ENCODE data around the gene RAB33A.

The RAB33A gene

DNA sequence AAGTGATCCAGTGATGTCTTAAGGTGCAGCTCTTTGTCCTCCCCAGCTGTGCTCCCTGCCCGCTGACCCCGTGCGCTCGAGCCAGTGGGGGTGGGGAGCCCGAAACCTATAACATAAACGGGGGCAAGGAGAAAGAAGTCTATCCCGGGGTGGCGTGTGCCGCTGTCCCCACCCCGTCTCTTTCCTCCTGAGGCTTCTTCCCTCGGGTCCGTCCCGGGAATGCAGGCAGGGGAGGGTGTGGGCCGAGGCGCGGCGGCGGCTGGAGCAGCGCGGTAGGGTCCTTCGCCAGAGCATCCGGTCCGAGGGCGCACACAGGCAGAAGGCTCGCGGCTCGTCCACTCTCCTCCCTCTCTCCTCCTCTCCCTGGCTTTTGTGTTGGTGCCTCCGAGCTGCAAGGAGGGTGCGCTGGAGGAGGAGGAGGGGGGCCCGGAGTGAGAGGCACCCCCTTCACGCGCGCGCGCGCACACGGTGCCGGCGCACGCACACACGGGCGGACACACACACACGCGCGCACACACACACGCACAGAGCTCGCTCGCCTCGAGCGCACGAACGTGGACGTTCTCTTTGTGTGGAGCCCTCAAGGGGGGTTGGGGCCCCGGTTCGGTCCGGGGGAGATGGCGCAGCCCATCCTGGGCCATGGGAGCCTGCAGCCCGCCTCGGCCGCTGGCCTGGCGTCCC lies at the start of gene RAB33A:
Gene RAB33A, plus strand, starts transcription at position 517 of the 681 bp plus-strand sequence. Its CDS starts 101 bp downstream, at position 618.
- DNase-seq (ENCODE audit: low read depth): no peak

DNA sequence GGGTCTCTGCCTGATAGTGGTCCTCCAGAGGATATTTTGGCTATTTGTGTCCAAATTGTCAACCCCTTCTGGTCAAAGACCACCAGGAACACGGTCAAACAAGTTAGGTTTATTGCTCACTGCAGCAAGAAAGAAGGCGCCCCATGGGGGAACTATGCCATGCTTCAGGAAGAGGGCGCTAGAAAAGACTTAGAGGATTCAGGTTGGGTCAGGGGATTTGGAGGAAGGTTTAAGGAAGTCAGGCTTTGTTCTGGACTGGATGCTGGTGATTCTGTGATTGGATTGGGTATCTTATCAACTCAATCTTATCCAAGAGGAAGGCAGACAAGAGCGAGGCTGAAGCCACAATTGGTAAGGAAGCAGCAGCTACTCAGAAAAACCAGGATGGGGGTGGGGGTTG lies 47.2 kb upstream of the RAB33A start:
- DNase-seq (ENCODE audit: low read depth): no peak

DNA sequence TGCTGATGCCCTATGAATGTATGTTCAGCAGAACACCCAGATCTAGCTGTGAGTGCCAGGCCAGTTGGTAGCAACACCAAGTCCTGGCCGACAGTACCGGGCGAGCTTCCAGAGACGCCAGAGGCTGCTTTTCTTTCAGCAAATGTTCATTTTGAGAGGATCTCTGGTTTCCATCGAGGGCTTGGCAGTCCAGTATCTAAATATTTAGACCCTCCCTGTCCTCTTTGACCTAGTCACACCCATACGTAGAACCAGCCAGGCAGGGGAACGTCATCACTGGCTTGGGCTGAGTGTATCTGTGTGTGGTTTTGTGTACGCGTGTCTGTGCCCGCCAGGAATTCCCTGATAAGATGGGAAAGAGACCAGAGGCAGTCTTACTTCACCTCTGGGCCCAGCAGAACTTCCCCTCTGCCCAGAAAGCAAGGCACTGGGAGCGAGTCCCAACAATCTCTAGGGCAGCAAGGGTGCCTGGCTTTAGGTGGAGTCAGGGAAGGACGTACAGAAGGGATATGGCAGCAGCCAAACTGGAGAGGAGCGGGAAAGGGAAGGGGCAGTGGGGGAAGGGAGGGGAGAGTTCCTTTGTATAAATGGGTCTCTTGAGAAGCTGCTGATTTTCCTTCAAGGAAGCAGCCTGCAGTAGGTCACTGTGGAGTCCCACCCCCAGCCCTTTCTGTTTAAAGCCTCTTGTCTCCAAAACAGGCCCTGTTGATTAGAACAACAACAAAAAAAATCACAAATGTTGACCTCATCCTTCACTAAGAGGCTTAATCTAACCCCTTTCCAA lies 46.5 kb upstream of the RAB33A start:
- no peak for DNase-seq (ENCODE audit: low read depth)

DNA sequence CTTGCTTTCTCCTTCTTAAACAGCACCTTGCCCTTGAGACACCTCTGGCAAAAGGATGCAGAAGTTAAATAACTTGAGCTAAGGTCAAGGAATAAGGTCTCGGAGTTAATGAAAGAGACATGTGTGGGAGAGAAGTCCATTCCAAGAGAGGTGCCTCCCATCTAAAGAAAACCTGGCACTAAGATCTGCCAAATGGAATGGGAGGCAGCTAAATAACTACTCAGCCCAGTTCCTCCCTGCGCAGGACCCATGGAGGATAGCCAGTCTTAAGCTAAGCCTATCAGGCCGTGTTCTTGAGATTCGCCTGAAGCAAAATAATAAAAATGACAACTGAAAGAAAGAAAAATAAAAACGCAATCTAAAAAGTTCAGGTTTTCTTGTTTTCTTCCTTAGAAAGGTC lies 40.8 kb upstream of the RAB33A start:
- DNase-seq (ENCODE audit: low read depth): no peak

DNA sequence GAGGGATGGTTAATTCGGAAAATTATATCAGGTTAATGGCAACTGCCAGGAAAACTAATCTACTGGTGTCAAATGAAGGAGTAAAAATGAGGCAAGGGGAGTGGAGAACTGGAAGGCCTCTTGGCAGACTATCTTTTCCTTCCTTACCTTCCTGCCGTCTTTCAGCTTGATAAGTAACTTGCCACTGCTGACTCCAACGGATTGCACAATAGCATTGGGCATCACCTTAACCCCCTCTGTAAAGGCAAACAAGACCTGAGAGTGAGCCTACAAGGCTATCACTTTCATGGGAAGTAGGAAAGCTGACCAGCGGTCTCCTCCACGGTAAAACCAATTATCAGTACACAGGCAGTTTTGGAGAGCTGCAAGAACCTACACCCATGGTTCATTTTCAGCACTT lies 35.3 kb upstream of the RAB33A start:
- DNase-seq (ENCODE audit: low read depth): no peak

DNA sequence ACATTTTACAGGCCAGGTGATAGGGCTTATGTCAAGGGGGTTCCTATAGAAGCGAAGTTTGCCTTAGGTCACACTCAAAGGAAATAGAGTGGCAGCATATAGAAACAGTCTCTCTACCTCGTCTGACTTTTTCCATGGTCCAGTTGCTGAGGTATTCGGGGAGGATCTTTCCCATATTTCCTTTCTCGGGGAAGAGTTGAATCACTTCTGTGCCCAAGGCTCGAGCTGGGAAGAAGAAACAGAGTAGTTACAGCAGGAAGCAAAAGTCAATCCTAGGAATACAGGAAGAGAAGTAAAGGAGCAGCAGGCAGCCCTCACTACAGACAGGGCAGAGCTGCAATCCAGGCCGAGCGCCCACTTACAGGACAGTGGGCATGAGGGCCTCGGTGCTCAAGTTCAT lies 34.8 kb upstream of the RAB33A start:
- no peak for DNase-seq (ENCODE audit: low read depth)

DNA sequence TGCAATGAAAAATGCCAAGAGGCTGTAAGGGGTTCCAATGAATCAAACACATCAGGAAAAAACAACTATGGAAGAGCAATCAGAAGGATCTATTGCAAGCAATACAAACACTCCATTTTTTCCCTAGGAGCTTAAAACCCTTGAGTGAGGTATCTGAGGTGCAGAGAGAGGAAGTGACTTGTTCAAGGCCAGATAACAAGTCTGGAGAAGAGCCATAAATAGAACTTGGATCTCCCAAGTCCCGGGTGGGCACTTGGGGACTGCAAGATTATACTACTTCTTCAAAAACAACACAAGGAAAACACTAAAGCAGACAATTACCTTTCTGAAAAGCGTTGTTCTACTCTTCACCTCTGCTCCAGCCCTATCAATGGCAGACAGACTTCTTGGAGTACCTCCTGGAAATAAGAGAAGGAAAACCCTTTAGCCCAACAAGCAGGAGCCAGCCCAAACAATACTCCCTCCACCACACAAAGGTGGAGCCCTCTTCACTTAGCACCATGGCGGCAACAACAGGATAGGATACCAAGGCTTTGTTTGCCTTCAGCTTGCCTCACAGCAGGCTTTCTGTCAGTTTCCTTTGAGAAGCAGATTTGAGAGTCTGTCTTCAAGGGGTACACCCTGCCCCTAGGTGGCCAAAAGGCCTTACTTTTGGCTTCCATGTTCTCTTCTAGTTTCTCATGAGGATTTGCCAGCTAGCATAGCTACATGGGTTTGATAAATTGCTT lies 32.1 kb upstream of the RAB33A start:
- no peak for DNase-seq (ENCODE audit: low read depth)

DNA sequence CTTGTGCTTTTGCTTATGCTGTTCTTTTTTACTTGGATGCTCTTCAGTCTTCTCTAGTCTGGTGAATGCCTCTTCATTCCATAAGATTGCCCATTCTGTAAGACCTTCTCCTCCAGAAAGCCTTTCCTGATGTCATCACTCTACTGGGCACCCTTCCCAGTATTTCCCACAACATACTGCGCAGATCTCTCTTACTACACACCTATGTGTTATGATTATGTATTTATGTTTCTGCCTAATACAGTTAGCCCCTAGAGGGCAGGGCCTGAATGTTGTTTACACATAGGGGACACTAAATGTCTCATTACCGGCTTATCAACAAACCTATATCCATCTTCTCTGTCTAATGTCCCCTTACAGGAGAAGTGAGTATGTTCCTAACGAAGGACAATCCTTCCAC lies 27.3 kb upstream of the RAB33A start:
- no peak for DNase-seq (ENCODE audit: low read depth)

DNA sequence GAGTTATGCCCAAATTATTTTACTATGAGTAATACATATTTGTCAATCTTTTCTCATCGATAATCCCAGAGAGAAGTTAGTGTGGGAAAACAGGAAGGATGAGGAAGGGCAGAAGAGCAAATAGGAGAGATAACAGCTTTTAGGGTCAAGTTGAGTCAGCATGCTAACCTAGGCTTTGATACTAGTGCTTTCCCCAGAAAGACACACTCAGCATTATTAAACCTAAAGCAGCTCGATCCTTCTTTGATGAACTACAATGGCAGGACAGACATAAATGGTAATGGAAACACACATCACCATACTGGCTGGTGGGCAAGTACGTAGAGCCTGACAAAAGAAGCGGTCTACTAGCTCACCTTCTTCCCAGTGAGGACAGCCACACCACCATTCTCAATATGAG lies 26.6 kb upstream of the RAB33A start:
- DNase-seq (ENCODE audit: low read depth): no peak

DNA sequence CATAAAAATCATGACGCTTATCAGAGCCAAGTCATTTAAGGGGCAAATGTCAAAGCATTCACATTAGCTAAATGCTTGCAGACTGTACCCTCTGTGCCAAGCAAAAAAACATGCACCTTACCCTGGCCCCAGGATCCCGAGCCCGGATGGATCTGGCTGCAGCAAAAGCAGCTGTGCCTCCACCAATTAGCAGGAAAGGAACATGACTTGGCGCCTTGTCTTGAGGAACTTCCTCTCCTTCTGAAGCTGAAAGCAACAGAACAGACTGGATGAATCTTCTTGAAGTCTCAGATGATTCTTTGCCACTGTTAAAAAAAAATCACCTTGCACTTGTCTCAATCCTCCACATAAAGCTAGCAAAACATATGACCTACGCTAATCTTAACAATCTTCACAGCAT lies 24.1 kb upstream of the RAB33A start:
- no peak for DNase-seq (ENCODE audit: low read depth)

DNA sequence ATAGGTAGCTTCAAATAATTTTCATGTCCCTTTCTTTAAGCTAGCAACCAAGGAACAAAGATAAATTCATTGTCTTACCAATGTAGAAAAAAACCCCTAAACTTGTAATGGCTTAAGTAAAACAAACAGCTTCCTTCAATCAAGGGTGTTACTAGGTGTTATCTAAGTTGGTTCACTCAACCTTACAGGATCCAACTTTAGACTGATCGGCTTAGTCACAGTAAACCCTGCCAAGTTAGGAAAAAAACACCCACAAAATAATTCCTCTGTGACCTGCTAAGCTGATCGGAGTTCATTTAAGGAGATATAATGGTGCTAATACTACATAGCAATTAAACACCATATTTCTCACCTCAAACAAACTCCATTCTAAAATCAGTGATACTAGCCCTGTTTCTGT lies 16.2 kb upstream of the RAB33A start:
- DNase-seq (ENCODE audit: low read depth): no peak

DNA sequence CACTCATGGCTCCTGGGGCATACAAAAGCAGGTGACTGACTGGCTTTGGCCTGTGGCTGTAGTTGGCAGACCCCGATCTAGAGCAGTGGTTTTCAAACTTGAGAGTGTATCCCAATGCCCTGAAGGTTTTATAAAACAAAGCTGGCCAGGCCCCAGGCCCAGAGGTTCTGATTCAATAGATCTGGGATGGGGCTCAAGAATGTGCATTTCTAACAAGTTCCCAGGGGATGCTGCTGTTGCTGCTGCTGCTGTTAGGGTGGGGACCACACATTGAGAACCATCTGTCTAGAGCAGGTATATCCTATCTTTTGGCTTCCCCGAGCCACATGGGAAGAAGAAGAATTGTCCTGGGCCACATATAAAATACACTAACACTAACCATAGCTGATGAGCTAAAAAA lies 13.5 kb upstream of the RAB33A start:
- no peak for DNase-seq (ENCODE audit: low read depth)

DNA sequence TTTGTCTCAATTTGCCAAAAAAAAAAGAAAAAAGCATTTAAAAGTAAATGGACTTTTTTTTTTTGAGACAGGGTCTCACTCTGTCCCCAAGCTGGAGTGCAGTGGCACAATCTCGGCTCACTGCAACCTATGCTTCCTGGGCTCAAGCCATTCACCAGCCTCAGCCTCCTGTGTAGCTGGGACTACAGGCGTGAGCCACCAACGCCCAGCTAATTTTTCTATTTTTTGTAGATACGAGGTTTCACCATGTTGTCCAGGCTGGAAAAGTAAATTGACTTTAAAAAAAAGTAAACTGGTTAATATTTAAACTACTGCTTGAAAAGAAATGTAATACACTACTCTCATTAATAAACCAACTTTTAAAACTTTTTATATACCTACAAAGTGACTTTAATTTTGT lies 12.0 kb upstream of the RAB33A start:
- DNase-seq (ENCODE audit: low read depth): no peak

DNA sequence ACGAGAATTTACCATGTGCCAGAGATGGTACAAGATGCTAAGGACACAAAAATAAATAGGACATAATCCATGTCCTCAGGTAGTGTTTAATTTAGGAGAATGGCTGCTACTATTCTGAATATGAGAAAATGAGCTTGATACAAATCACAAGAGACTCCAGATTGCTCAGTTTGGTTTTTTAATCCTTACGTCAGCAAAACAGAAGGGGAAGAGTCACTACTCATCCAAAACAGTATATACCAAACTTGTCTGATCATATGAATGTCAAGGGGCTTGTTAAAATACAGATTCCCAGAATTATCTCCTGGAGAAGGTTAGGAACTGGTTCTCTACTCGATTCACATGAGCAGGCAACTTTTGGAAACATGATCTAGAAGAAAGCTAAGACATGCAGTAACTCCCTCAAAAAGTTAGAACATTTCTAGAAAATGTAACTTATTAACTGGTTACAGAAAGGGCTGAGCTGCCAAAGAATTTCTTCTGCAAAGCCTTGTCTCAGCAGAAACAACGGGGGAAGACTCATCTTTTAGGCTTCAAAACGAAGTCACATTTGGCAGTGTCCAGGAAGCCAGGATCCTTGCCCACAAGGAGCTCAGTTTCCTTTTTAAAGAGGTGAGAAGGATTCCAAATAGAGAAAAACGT lies 9.5 kb upstream of the RAB33A start:
- no peak for DNase-seq (ENCODE audit: low read depth)

DNA sequence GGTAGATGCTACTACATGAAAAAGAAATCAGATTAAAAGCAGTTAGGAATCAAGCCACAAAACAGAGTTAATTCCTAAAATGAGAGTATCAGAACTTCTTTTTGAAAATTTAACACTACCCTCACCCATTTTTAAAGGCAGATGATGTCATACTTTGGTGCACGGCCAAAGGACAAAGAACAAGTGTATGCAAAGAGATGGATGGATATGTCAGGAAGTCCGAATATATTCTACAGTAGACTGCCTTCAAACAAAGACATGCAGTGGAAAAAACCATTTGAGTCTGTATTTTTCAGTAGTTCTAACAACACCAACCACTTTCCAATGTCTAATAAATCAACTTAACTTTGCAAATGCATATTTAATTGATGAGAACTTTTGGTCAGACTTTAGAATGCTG lies 8.4 kb upstream of the RAB33A start:
- DNase-seq (ENCODE audit: low read depth): no peak

DNA sequence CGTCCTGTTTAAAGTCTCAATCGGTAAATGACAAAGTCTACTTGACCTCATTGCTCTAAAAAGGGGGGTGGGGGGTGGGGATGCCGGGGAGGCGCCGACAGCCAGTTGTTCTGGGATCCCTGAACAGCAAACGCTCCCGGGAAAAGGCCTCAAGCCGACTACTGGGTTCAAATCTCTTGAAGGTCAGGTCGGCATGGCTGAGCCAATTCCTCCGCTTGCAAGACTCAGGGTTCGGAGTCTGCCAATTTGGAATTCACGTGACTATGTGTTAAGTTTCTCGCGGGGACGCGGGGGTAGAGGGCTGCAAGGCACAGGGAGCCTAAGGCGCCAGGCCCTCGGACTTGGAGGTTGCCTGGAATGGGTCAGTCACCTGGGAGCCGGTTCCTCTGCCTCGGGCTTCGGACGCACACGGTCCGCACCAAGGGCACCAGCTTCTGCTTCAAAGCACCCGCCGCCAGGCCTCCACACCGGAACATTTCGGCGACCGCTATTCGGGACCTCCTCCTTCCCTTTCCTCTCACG lies 6.5 kb upstream of the RAB33A start:
- no peak for DNase-seq (ENCODE audit: low read depth)

DNA sequence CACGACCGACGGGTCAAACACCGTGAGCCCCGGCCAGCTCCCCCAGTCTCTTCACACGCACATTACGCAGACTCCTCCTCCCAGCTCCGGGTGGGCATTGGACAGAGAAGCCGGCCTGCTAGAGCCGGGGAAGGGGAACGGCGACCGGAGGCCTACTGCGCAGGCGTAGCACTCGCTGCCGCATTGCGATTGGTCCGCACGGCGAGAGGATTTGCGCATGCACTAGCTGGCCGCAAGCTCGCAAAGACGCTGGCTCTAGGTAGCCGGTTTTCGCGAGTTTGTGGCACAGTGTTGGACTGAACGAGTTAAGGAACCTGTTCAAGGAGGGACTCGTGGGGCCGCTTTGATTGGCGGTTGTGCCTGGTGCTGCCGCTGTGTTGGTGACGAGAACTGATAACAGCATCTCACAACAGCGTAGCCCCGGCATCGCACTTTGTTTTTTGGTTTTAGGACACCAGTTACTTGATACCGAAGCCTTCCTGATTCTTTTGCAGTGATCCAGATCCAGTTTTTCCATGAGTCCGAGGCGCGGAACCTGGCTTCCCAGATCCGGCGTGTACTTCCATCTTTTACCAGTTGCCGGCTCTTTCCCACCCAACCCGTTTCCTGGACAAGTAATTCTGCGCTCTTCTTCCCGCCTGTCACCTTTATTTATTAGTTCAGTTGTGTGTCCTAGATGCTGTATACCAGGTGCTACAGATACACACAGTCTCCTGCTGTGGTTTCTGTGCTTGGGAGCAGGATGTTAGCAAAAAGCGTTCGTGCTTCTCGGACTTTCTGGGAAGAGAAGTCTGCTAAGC lies 5.9 kb upstream of the RAB33A start, which contains the start of gene AIFM1:
Gene AIFM1, minus strand, starts transcription at position 139 of the 800 bp plus-strand sequence. CDS start 185 bp downstream, outside the sequence.
- peak; percentile 79 for DNase-seq (ENCODE audit: low read depth)

DNA sequence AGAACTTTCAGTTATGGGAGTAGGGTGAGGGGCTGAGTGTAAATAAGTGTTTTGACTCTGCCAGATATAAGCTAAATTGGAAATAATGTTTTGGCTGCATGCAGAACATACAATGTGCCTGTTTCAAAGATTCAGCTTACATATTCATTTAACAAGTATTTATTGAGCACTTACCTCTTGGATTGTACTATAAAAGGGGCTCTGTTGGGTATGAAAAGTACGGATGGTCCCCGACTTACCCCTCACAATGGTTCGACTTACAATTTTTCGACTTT lies 5.3 kb upstream of the RAB33A start:
- DNase-seq (ENCODE audit: low read depth): no peak

DNA sequence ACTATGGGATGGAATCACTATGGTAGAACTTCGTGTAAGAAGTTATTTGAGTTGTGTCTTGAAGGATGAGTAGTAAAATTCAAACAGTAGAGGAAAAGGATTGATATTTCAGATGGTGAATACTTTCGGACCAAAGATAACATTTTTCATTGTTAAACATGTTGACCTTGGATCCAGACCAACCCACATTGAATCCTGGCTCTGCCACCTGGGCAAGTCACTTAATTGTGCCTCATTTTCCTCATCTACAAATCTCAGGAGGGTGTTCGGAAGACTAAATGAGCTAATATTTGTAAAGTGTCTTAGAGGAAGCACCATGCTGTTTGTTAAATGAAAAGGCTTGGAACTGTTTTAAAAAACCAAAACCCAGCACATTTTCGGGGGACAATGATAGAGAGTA lies 4.7 kb upstream of the RAB33A start:
- DNase-seq (ENCODE audit: low read depth): no peak

DNA sequence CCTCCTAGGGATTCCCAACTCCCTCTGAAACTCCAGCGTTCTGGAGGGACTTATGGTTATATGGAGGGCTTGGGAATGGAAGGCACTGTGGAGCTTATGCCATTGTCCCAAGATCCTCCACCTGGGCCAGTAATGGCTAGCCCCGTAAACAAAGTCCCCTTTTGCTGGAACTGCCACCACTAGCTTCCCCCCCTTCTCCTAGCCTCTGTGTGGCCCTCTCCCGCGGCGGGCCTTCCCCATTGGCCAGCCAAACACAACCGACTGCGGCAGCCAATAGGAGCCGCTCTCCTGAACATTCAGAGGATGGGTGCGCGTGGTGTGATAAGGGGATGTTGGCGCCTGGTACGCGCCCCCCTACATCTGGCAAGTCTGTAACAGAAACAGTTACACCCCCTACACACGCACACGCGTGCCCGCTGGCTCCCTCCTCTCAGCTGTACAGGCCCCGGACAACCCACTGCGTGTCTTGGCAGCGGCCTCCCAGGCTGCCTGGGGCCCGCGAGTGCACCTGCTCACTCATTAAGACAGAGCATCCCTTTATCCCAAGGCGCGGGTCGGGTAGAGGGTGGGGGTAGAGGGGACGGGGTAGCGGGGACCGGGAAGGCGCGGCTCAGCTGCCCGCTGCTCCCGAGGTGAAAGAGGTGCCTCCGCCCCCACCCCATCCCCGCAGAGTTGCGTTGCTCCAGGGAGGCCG lies 863 bp upstream of the RAB33A start:
- DNase-seq (ENCODE audit: low read depth): no peak
